DOHH2 (cell line): ENCODE results near the gene AXIN1.

Experiments
- H3F3A ChIP-seq: fragments of 200-600 bp; sonication (generic), shearing (Covaris generic); 2 replicates; pipeline ENCODE4 v1.6.0; 2016; ENCODE audit warnings: antibody characterized with exemption, mild to moderate bottlenecking; ENCODE audit not compliant: control insufficient read depth, insufficient read depth
- H3K27ac ChIP-seq: fragments of 200-600 bp; sonication (generic); 2 replicates; pipeline ENCODE4 v1.5.1; 2014; ENCODE audit warnings: low read depth, mild to moderate bottlenecking, low read length, moderate library complexity
- H3K27me3 ChIP-seq: fragments of 200-600 bp; sonication (generic); 2 replicates; pipeline ENCODE4 v1.6.1; 2014; ENCODE audit warnings: mild to moderate bottlenecking, low read length, mixed read lengths; ENCODE audit not compliant: control insufficient read depth
- H3K36me3 ChIP-seq: fragments of 200-600 bp; sonication (generic); 2 replicates; pipeline ENCODE4 v1.6.1; 2014; ENCODE audit warnings: mild to moderate bottlenecking, low read length, moderate library complexity, mixed read lengths; ENCODE audit not compliant: control insufficient read depth
- H3K4me1 ChIP-seq: fragments of 200-600 bp; sonication (generic); 2 replicates; pipeline ENCODE4 v1.6.1; 2014; ENCODE audit warnings: mild to moderate bottlenecking, low read length, mixed read lengths; ENCODE audit not compliant: control insufficient read depth
- H3K4me2 ChIP-seq: fragments of 200-600 bp; sonication (generic); 2 replicates; pipeline ENCODE4 v1.6.0; 2014; ENCODE audit warnings: mild to moderate bottlenecking, low read length, moderate library complexity
- H3K4me3 ChIP-seq: fragments of 200-600 bp; sonication (generic); 2 replicates; pipeline ENCODE4 v1.5.1; 2014; ENCODE audit warnings: mild to moderate bottlenecking, low read length, mixed read lengths
- H3K79me2 ChIP-seq: fragments of 200-600 bp; sonication (generic); 2 replicates; pipeline ENCODE4 v1.6.1; 2014; ENCODE audit warnings: mild to moderate bottlenecking, low read length, mixed read lengths; ENCODE audit not compliant: control insufficient read depth
- H3K9me2 ChIP-seq: fragments of 200-600 bp; sonication (generic); replicated peaks from 2 replicates; pipeline ENCODE4 v1.6.1; 2014; ENCODE audit warnings: mild to moderate bottlenecking, low read length, mixed read lengths; ENCODE audit not compliant: control insufficient read depth
- H3K9me3 ChIP-seq: fragments of 200-600 bp; sonication (generic); 2 replicates; pipeline ENCODE4 v1.6.1; 2014; ENCODE audit warnings: antibody characterized with exemption, low read length, mixed read lengths; ENCODE audit not compliant: control insufficient read depth, insufficient read depth
- H4K20me1 ChIP-seq: fragments of 200-600 bp; sonication (generic); 2 replicates; pipeline ENCODE4 v1.6.0; 2014; ENCODE audit warnings: low read depth, mild to moderate bottlenecking, antibody characterized with exemption, low read length, moderate library complexity; ENCODE audit not compliant: control insufficient read depth, insufficient read depth
- CTCF ChIP-seq: fragments of 200-600 bp; sonication (generic); IDR thresholded peaks from one replicate; pipeline ENCODE4 v1.5.1; 2014; ENCODE audit warnings: antibody characterized with exemption, mild to moderate bottlenecking, low read depth, low read length; ENCODE audit not compliant: poor library complexity, severe bottlenecking
- EZH2phosphoT487 ChIP-seq: fragments of 200-600 bp; sonication (generic); IDR thresholded peaks from 2 replicates; pipeline ENCODE4 v1.6.1; 2017; ENCODE audit warnings: borderline replicate concordance, mild to moderate bottlenecking, antibody characterized with exemption, low read length, moderate library complexity, mixed read lengths

Gene AXIN1

GRCh38 chr16:307691-308312, 44.7 kb downstream of the AXIN1 start:
- Histone ChIP-seq H3K4me2 (no peak overlapping the region), H3K4me1 (no peaks in the 10 kb centered on the region), H3K27ac (no peak overlapping the region), H3K27me3 (no peaks in the 10 kb centered on the region), H3F3A (no peaks in the 10 kb centered on the region), H3K79me2 (peaks cover 2% of the 10 kb centered on the region; the same call in 1 of the 2 replicates), H3K9me3 (no peaks in the 10 kb centered on the region), H3K36me3 (peaks cover 18% of the 10 kb centered on the region; the same call in 1 of the 2 replicates), H3K9me2 (no peaks in the 10 kb centered on the region), H4K20me1 (no peaks in the 10 kb centered on the region), H3K4me3 (no peak overlapping the region)
- TF ChIP-seq EZH2phosphoT487 (no peak), CTCF (no peak)

GRCh38 chr16:306911-307370, 45.6 kb downstream of the AXIN1 start:
- Histone ChIP-seq H3F3A (no peaks in the 10 kb centered on the region), H3K27ac (no peak overlapping the region), H3K27me3 (no peaks in the 10 kb centered on the region), H4K20me1 (no peaks in the 10 kb centered on the region), H3K9me3 (no peaks in the 10 kb centered on the region), H3K4me3 (no peak overlapping the region), H3K9me2 (no peaks in the 10 kb centered on the region), H3K4me1 (no peaks in the 10 kb centered on the region), H3K79me2 (no peaks in the 10 kb centered on the region), H3K4me2 (no peak overlapping the region), H3K36me3 (peaks cover 15% of the 10 kb centered on the region; the same call in 1 of the 2 replicates)
- no peak for TF ChIP-seq CTCF
- TF ChIP-seq EZH2phosphoT487 = no peak

GRCh38 chr16:305916-306626, 46.5 kb downstream of the AXIN1 start:
- H3K36me3 ChIP-seq = peaks cover 14% of the 10 kb centered on the region; the same call in 1 of the 2 replicates
- no peak overlapping the region for H3K27ac ChIP-seq
- no peak overlapping the region for H3K4me3 ChIP-seq
- H3K9me3 ChIP-seq = no peaks in the 10 kb centered on the region
- no peaks in the 10 kb centered on the region for H3K27me3 ChIP-seq
- H3K79me2 ChIP-seq = no peaks in the 10 kb centered on the region
- H3K9me2 ChIP-seq = no peaks in the 10 kb centered on the region
- TF ChIP-seq CTCF = no peak
- TF ChIP-seq EZH2phosphoT487 = no peak
- no peaks in the 10 kb centered on the region for H3F3A ChIP-seq
- no peaks in the 10 kb centered on the region for H3K4me1 ChIP-seq
- H4K20me1 ChIP-seq = no peaks in the 10 kb centered on the region
- H3K4me2 ChIP-seq = no peak overlapping the region
